ENCODE results near the gene CMIP.

GRCh38 chr16:81732699-81733098, 288.1 kb downstream of the CMIP start:
- no peak for TF ChIP-seq CTCF (IDR thresholded peaks at IDR 0.05; ENCODE audit: insufficient read depth, low read length, poor library complexity, severe bottlenecking)
- no peak for TF ChIP-seq EZH2phosphoT487 (conservative IDR thresholded peaks at IDR 0.05; ENCODE audit: low read length)
